OCI-LY1 (cell line): ENCODE data around the gene PYCR2.

Experiments
- H2AFZ ChIP-seq: fragments of 200-600 bp; sonication (generic), shearing (Covaris generic); 2 replicates; pipeline ENCODE4 v1.6.0; 2014; ENCODE audit warnings: antibody characterized with exemption, mild to moderate bottlenecking, low read length
- H3F3A ChIP-seq: fragments of 200-600 bp; sonication (generic), shearing (Covaris generic); 2 replicates; pipeline ENCODE4 v1.6.0; 2014; ENCODE audit warnings: mild to moderate bottlenecking, antibody characterized with exemption, low read length, moderate library complexity; ENCODE audit not compliant: insufficient read depth
- H3K27ac ChIP-seq: fragments of 200-600 bp; sonication (generic); 2 replicates; pipeline ENCODE4 v1.5.1; 2014; ENCODE audit warnings: low read length, mixed run types, mild to moderate bottlenecking, low read depth; ENCODE audit not compliant: poor library complexity, severe bottlenecking
- H3K27me3 ChIP-seq: fragments of 200-600 bp; sonication (generic); 2 replicates; pipeline ENCODE4 v1.6.0; 2014; ENCODE audit warnings: antibody characterized with exemption, mild to moderate bottlenecking, low read length, moderate library complexity; ENCODE audit not compliant: insufficient read depth
- H3K36me3 ChIP-seq: fragments of 200-600 bp; sonication (generic); 2 replicates; pipeline ENCODE4 v1.6.1; 2014; ENCODE audit warnings: mild to moderate bottlenecking, antibody characterized with exemption, low read length, moderate library complexity, mixed read lengths; ENCODE audit not compliant: insufficient read depth
- H3K4me1 ChIP-seq: fragments of 200-600 bp; sonication (generic); 2 replicates; pipeline ENCODE4 v1.5.1; 2014; ENCODE audit warnings: mild to moderate bottlenecking, low read length, moderate library complexity; ENCODE audit not compliant: insufficient read depth, severe bottlenecking
- H3K4me2 ChIP-seq: fragments of 200-600 bp; sonication (generic), shearing (Covaris generic); 2 replicates; pipeline ENCODE4 v1.6.1; 2014; ENCODE audit warnings: low read length
- H3K4me3 ChIP-seq: fragments of 200-600 bp; sonication (generic); 2 replicates; pipeline ENCODE4 v1.5.1; 2014; ENCODE audit warnings: low read length, low read depth, mild to moderate bottlenecking, mixed read lengths; ENCODE audit not compliant: poor library complexity, severe bottlenecking
- H3K79me2 ChIP-seq: fragments of 200-600 bp; shearing (Covaris generic); 2 replicates; pipeline ENCODE4 v1.6.1; 2016; ENCODE audit warnings: mixed run types, low read length, mixed read lengths; ENCODE audit not compliant: insufficient read depth
- H3K9ac ChIP-seq: fragments of 200-600 bp; sonication (generic), shearing (Covaris generic); 2 replicates; pipeline ENCODE4 v1.6.1; 2014; ENCODE audit warnings: mild to moderate bottlenecking, low read length, mixed read lengths
- H3K9me2 ChIP-seq: fragments of 200-600 bp; sonication (generic), shearing (Covaris generic); 2 replicates; pipeline ENCODE4 v1.6.1; 2014; ENCODE audit warnings: low read depth, mild to moderate bottlenecking, low read length, mixed read lengths
- H3K9me3 ChIP-seq: fragments of 200-600 bp; shearing (Covaris generic); 2 replicates; pipeline ENCODE4 v1.6.1; 2014; ENCODE audit warnings: low read length, mixed read lengths
- H4K20me1 ChIP-seq: fragments of 200-600 bp; sonication (generic), shearing (Covaris generic); 2 replicates; pipeline ENCODE4 v1.6.0; 2016; ENCODE audit warnings: mild to moderate bottlenecking, low read length; ENCODE audit not compliant: insufficient read depth
- EZH2 ChIP-seq: fragments of 200-600 bp; sonication (generic), shearing (Covaris generic); IDR thresholded peaks from 2 replicates; pipeline ENCODE4 v1.8.0; 2017; ENCODE audit warnings: borderline replicate concordance, mixed run types, mild to moderate bottlenecking, antibody characterized with exemption, low read length, moderate library complexity, mixed read lengths
- TF ChIP-seq, protein P1 (sequence below): fragments of 200-600 bp; sonication (generic), shearing (Covaris generic); IDR thresholded peaks from 2 replicates; pipeline ENCODE4 v1.5.1; 2017; ENCODE audit warnings: mild to moderate bottlenecking, antibody characterized with exemption, low read length, moderate library complexity, mixed read lengths

The PYCR2 gene

DNA sequence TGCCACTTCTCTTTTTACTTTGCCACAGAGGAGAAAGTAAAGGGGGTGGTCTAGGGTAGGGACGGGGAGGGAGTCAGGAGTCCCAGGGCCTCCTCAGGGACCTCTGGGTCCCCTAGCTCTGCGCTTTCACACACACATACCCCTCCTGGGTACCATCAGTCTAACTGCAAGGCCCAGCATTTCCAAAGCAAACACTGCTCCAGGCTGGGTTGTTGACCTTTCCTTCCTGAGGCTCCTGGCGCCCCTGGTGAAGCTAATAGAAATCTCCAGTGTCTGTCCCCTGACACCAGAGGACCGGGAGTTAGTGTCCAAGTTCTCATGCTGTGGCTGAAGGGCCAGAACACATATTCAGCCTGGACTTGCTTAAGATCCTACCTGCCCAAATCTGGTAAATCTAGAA is 45.8 kb downstream of the PYCR2 start:
- H3K4me1 ChIP-seq: peaks cover 31% of the 10 kb centered on the region
- H3K36me3 ChIP-seq: no peaks in the 10 kb centered on the region
- no peaks in the 10 kb centered on the region for H3K79me2 ChIP-seq
- no peaks in the 10 kb centered on the region for H3K9me2 ChIP-seq
- no peak overlapping the region for H2AFZ ChIP-seq
- no peak overlapping the region for H3K9ac ChIP-seq
- TF ChIP-seq, protein P1, sequence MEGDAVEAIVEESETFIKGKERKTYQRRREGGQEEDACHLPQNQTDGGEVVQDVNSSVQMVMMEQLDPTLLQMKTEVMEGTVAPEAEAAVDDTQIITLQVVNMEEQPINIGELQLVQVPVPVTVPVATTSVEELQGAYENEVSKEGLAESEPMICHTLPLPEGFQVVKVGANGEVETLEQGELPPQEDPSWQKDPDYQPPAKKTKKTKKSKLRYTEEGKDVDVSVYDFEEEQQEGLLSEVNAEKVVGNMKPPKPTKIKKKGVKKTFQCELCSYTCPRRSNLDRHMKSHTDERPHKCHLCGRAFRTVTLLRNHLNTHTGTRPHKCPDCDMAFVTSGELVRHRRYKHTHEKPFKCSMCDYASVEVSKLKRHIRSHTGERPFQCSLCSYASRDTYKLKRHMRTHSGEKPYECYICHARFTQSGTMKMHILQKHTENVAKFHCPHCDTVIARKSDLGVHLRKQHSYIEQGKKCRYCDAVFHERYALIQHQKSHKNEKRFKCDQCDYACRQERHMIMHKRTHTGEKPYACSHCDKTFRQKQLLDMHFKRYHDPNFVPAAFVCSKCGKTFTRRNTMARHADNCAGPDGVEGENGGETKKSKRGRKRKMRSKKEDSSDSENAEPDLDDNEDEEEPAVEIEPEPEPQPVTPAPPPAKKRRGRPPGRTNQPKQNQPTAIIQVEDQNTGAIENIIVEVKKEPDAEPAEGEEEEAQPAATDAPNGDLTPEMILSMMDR: no peak
- TF ChIP-seq EZH2: no peak
- H3K4me2 ChIP-seq: no peak overlapping the region
- H3K9me3 ChIP-seq: no peaks in the 10 kb centered on the region
- no peaks in the 10 kb centered on the region for H3F3A ChIP-seq
- H3K27me3 ChIP-seq: no peaks in the 10 kb centered on the region
- H3K4me3 ChIP-seq: no peak overlapping the region
- H3K27ac ChIP-seq: no peak overlapping the region
- H4K20me1 ChIP-seq: no peaks in the 10 kb centered on the region

DNA sequence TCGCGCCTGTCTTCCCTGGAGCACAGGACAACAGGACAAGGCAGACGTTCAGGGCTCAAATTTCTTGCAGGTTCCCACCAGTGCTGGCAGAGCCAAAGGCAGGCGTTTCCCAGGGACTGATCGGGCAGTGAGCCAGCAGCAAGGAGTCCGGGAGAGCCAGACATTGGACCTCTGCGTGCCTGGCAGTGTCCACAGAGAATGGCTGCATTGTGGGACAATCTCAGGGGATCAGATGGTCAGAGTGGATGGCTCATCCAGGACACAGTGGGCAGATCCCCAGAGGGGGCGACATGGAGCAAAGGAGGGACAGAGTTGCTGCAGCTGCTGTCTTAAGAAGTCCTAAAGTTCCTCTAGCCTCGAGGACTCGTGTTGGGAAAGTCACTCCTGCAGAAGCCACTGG is 46.5 kb downstream of the PYCR2 start:
- H3K36me3 ChIP-seq: no peaks in the 10 kb centered on the region
- H3K4me2 ChIP-seq: no peak overlapping the region
- H3K4me3 ChIP-seq: no peak overlapping the region
- H3K79me2 ChIP-seq: no peaks in the 10 kb centered on the region
- no peaks in the 10 kb centered on the region for H3K27me3 ChIP-seq
- H3K9ac ChIP-seq: no peak overlapping the region
- no peaks in the 10 kb centered on the region for H4K20me1 ChIP-seq
- peaks cover 24% of the 10 kb centered on the region for H3K4me1 ChIP-seq
- H3K9me3 ChIP-seq: no peaks in the 10 kb centered on the region
- no peak for TF ChIP-seq EZH2
- TF ChIP-seq, protein P1: peak; percentile 55
- no peak overlapping the region for H3K27ac ChIP-seq
- H3F3A ChIP-seq: no peaks in the 10 kb centered on the region
- no peaks in the 10 kb centered on the region for H3K9me2 ChIP-seq
- no peak overlapping the region for H2AFZ ChIP-seq

DNA sequence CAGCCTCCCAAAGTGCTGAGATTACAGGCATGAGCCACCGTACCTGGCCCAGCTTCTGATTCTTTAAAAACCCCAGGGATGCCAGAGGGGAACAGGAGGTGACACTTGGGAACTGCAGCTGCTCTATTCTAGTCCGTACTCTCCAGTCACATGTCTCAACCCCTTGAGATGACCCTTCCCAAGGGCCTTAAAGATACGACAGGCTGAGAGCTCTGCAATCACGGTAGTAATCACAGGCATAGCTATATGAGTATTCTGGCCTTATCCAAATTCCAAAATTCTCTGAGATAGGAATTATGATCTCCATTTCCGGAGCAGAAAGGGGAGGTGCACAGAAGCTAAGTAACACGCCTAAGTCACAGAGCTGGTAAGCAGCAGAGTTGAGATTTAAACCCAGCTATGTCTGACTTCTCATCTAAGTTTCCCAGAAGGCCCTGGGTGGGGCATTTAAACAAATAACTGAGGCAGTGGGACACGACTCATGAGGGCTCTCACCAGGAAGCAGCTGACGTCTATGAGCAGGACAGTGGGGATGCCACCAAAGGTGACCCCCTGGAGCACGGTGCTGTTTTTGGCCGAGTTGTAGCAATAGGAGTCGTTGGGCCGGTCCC is 47.0 kb downstream of the PYCR2 start:
- Histone ChIP-seq H3K4me2 (no peak overlapping the region), H4K20me1 (no peaks in the 10 kb centered on the region), H3K9ac (no peak overlapping the region), H3K4me1 (peaks cover 23% of the 10 kb centered on the region), H3K36me3 (no peaks in the 10 kb centered on the region), H2AFZ (no peak overlapping the region), H3K9me2 (no peaks in the 10 kb centered on the region), H3K27ac (no peak overlapping the region), H3K27me3 (no peaks in the 10 kb centered on the region), H3K4me3 (no peak overlapping the region), H3F3A (no peaks in the 10 kb centered on the region), H3K9me3 (no peaks in the 10 kb centered on the region), H3K79me2 (no peaks in the 10 kb centered on the region)
- TF ChIP-seq, protein P1: no peak
- TF ChIP-seq EZH2: no peak
